Natural killer cell treated with Interleukin-12 subunit alpha and Interleukin-12 subunit beta and Interleukin-15 and Interleukin-18, amount 100 ng/mL, for 72 hours (primary cell): Measurements from ENCODE around the gene REEP1. TPM values are rescaled to one million over a fixed set of nuclear protein-coding genes. Genes with fewer than 3 reads are reported as not detected.

ENCODE experiments used
- ATAC-seq, 2 donors: fragments of 150-1000 bp; cut with Tn5 transposase in 1 of 2; sonication (Bioruptor Pico), chemical (Tn5 transposase) in 1 of 2; 2 replicates each; pipeline ENCODE4 v1.10.0; 2021
- DNase-seq: peaks from one replicate; pipeline ENCODE4 v3.0.0; 2022; ENCODE audit warnings: low spot score
- H3K27ac Mint-ChIP-seq, 2 donors: 1 replicate in 1 of 2; 2 replicates in 1 of 2; pipeline ENCODE4 v1.8.0; 2022; ENCODE audit warnings: mixed read lengths in 2 of 2, mild to moderate bottlenecking in 1 of 2, moderate library complexity in 1 of 2
- H3K27me3 Mint-ChIP-seq, 2 donors: 1 replicate in 1 of 2; 2 replicates in 1 of 2; pipeline ENCODE4 v1.8.0; 2022; ENCODE audit warnings: mixed read lengths in 2 of 2
- H3K36me3 Mint-ChIP-seq: one replicate; pipeline ENCODE4 v1.8.0; 2022; ENCODE audit warnings: mixed read lengths
- H3K4me1 Mint-ChIP-seq, 2 donors: 1 replicate in 1 of 2; 2 replicates in 1 of 2; pipeline ENCODE4 v1.8.0; 2022; ENCODE audit warnings: low read depth in 2 of 2, mixed read lengths in 2 of 2, mild to moderate bottlenecking in 1 of 2
- H3K4me3 Mint-ChIP-seq: one replicate; pipeline ENCODE4 v1.8.0; 2022; ENCODE audit warnings: mixed read lengths
- H3K9me3 Mint-ChIP-seq: 2 replicates; pipeline ENCODE4 v1.8.0; 2022; ENCODE audit warnings: mixed read lengths
- total RNA-seq, 2 donors: library from RNA; stranded (reverse); gene quantifications; one replicate each; pipeline ENCODE4 v1.2.3, GENCODE V29; 2022

The REEP1 gene
- not detected for total RNA-seq

- Mint-ChIP-seq H3K9me3 (peaks cover 7% of the 10 kb centered on the region), H3K27ac (no peak within 1 kb of the TSS), H3K4me1 (peaks cover 0 to 6% of the 10 kb centered on the region in 2 donors), H3K4me3 (peak within 1 kb of the TSS; percentile 49), H3K36me3 (peaks cover 10% of the 10 kb centered on the region), H3K27me3 (peaks cover 45 to 66% of the 10 kb centered on the region in 2 donors)
- peak; percentile 55 to 60 for ATAC-seq
- no peak for DNase-seq
Observed at GRCh38 chr2:86337244-86337835, at the start of gene REEP1. TSS of gene REEP1 (minus strand) at chr2:86337626. CDS start at chr2:86337510, 116 bp downstream.

- DNase-seq (no peak), ATAC-seq (no peak)
- Mint-ChIP-seq H3K27ac (peak overlapping the region in 1 of 2 donors; percentile 12), H3K36me3 (peaks cover 5% of the 10 kb centered on the region), H3K27me3 (peaks cover 19 to 43% of the 10 kb centered on the region in 2 donors), H3K4me1 (no peaks in the 10 kb centered on the region), H3K4me3 (no peak overlapping the region), H3K9me3 (no peaks in the 10 kb centered on the region)
Observed at GRCh38 chr2:86383844-86384243, 46.4 kb upstream of the REEP1 start.

GRCh38 chr2:86382698-86383097, 45.3 kb upstream of the REEP1 start:
- Mint-ChIP-seq H3K36me3 (peaks cover 5% of the 10 kb centered on the region), H3K27ac (no peak overlapping the region), H3K9me3 (no peaks in the 10 kb centered on the region), H3K4me3 (no peak overlapping the region), H3K27me3 (peaks cover 23 to 45% of the 10 kb centered on the region in 2 donors), H3K4me1 (no peaks in the 10 kb centered on the region)
- no peak for DNase-seq
- ATAC-seq, result no peak

GRCh38 chr2:86382108-86382507, 44.7 kb upstream of the REEP1 start:
- no peaks in the 10 kb centered on the region for H3K9me3 Mint-ChIP-seq
- H3K4me1 Mint-ChIP-seq, result no peaks in the 10 kb centered on the region
- ATAC-seq, result no peak
- H3K27ac Mint-ChIP-seq, result no peak overlapping the region
- H3K36me3 Mint-ChIP-seq, result peaks cover 5% of the 10 kb centered on the region
- H3K27me3 Mint-ChIP-seq, result peaks cover 26 to 43% of the 10 kb centered on the region in 2 donors
- DNase-seq, result no peak
- no peak overlapping the region for H3K4me3 Mint-ChIP-seq

GRCh38 chr2:86378469-86378868, 41.0 kb upstream of the REEP1 start:
- peaks cover 32 to 53% of the 10 kb centered on the region in 2 donors for H3K27me3 Mint-ChIP-seq
- no peak overlapping the region for H3K27ac Mint-ChIP-seq
- ATAC-seq (no peak), DNase-seq (no peak)
- H3K4me3 Mint-ChIP-seq, result no peak overlapping the region
- H3K9me3 Mint-ChIP-seq, result no peaks in the 10 kb centered on the region
- H3K36me3 Mint-ChIP-seq, result peaks cover 5% of the 10 kb centered on the region
- H3K4me1 Mint-ChIP-seq, result no peaks in the 10 kb centered on the region

GRCh38 chr2:86375623-86376022, 38.2 kb upstream of the REEP1 start:
- H3K27ac Mint-ChIP-seq, result no peak overlapping the region
- no peaks in the 10 kb centered on the region for H3K36me3 Mint-ChIP-seq

GRCh38 chr2:86372641-86373502, 35.4 kb upstream of the REEP1 start:
- no peak for ATAC-seq
- no peak overlapping the region for H3K27ac Mint-ChIP-seq
- no peaks in the 10 kb centered on the region for H3K9me3 Mint-ChIP-seq
- DNase-seq, result no peak
- peaks cover 6% of the 10 kb centered on the region for H3K36me3 Mint-ChIP-seq
- H3K27me3 Mint-ChIP-seq, result peaks cover 19 to 28% of the 10 kb centered on the region in 2 donors
- peaks cover 3 to 4% of the 10 kb centered on the region in 2 donors for H3K4me1 Mint-ChIP-seq
- no peak overlapping the region for H3K4me3 Mint-ChIP-seq

More at GRCh38 chr2:86375623-86376022, 38.2 kb upstream of the REEP1 start:
- Mint-ChIP-seq H3K9me3 (no peaks in the 10 kb centered on the region), H3K4me1 (no peaks in the 10 kb centered on the region), H3K4me3 (no peak overlapping the region), H3K27me3 (peaks cover 31 to 45% of the 10 kb centered on the region in 2 donors)
- DNase-seq, result no peak
- no peak for ATAC-seq

- Mint-ChIP-seq H3K27me3 (peaks cover 16 to 24% of the 10 kb centered on the region in 2 donors), H3K27ac (no peak overlapping the region), H3K4me3 (no peak overlapping the region), H3K9me3 (no peaks in the 10 kb centered on the region), H3K4me1 (peaks cover 4 to 5% of the 10 kb centered on the region in 2 donors), H3K36me3 (peaks cover 6% of the 10 kb centered on the region)
- DNase-seq, result no peak
- no peak for ATAC-seq
Observed at GRCh38 chr2:86372133-86372532, 34.7 kb upstream of the REEP1 start.

GRCh38 chr2:86371527-86371926, 34.1 kb upstream of the REEP1 start:
- Mint-ChIP-seq H3K9me3 (no peaks in the 10 kb centered on the region), H3K36me3 (peaks cover 6% of the 10 kb centered on the region), H3K27me3 (peaks cover 13 to 20% of the 10 kb centered on the region in 2 donors), H3K4me1 (peaks cover 4 to 5% of the 10 kb centered on the region in 2 donors), H3K27ac (no peak overlapping the region), H3K4me3 (no peak overlapping the region)
- DNase-seq (no peak), ATAC-seq (no peak)

- Mint-ChIP-seq H3K4me3 (no peak overlapping the region), H3K4me1 (peaks cover 4 to 5% of the 10 kb centered on the region in 2 donors), H3K27ac (no peak overlapping the region), H3K27me3 (peaks cover 13 to 20% of the 10 kb centered on the region in 2 donors), H3K36me3 (peaks cover 6% of the 10 kb centered on the region), H3K9me3 (no peaks in the 10 kb centered on the region)
- ATAC-seq (no peak), DNase-seq (no peak)
Observed at GRCh38 chr2:86370579-86370978, 33.2 kb upstream of the REEP1 start.

GRCh38 chr2:86368161-86368824, 30.9 kb upstream of the REEP1 start:
- Mint-ChIP-seq H3K27ac (no peak overlapping the region), H3K4me1 (peaks cover 4 to 5% of the 10 kb centered on the region in 2 donors), H3K4me3 (no peak overlapping the region), H3K27me3 (peaks cover 6 to 11% of the 10 kb centered on the region in 2 donors), H3K36me3 (peaks cover 6% of the 10 kb centered on the region), H3K9me3 (no peaks in the 10 kb centered on the region)
- ATAC-seq (peak; percentile 34 to 60), DNase-seq (no peak)

- no peaks in the 10 kb centered on the region for H3K9me3 Mint-ChIP-seq
Observed at GRCh38 chr2:86367499-86367777, 30.0 kb upstream of the REEP1 start.

GRCh38 chr2:86366651-86367498, 29.4 kb upstream of the REEP1 start:
- peaks cover 2 to 7% of the 10 kb centered on the region in 2 donors for H3K27me3 Mint-ChIP-seq

More at GRCh38 chr2:86367499-86367777, 30.0 kb upstream of the REEP1 start:
- Mint-ChIP-seq H3K36me3 (peaks cover 6% of the 10 kb centered on the region), H3K4me3 (no peak overlapping the region), H3K27me3 (peaks cover 2 to 7% of the 10 kb centered on the region in 2 donors), H3K27ac (no peak overlapping the region), H3K4me1 (peaks cover 4 to 5% of the 10 kb centered on the region in 2 donors)
- DNase-seq (no peak), ATAC-seq (no peak)

More at GRCh38 chr2:86366651-86367498, 29.4 kb upstream of the REEP1 start:
- Mint-ChIP-seq H3K36me3 (peaks cover 6% of the 10 kb centered on the region), H3K27ac (no peak overlapping the region), H3K4me1 (peaks cover 4 to 5% of the 10 kb centered on the region in 2 donors), H3K9me3 (no peaks in the 10 kb centered on the region), H3K4me3 (no peak overlapping the region)
- no peak for ATAC-seq
- DNase-seq, result no peak
